Peyer's patch (tissue), 4 donors: Measurements from ENCODE around the gene HS6ST3.

ENCODE experiments used
- CTCF ChIP-seq, 6 experiments: fragments of 450-650 bp in 4 of 6; fragments of 200-600 bp in 2 of 6; sonication (generic) in 1 of 6; IDR thresholded peaks; one replicate each; pipeline ENCODE4 v1.5.1; 2017 to 2019; ENCODE audit warnings: antibody characterized with exemption in 6 of 6, mild to moderate bottlenecking in 3 of 6, moderate library complexity in 1 of 6
- POLR2A ChIP-seq, 2 donors: fragments of 450-650 bp; IDR thresholded peaks; one replicate each; pipeline ENCODE4 v1.5.1; 2017; ENCODE audit warnings: antibody characterized with exemption in 2 of 2, mild to moderate bottlenecking in 2 of 2, moderate library complexity in 2 of 2

- TF ChIP-seq CTCF (IDR thresholded peaks at IDR 0.05) (no peak), POLR2A (IDR thresholded peaks at IDR 0.05) (no peak)
Observed at GRCh38 chr13:96130818-96131340, 41.0 kb downstream of the HS6ST3 start.
